Measurements from ENCODE around the gene ST13.

Gene ST13

DNA sequence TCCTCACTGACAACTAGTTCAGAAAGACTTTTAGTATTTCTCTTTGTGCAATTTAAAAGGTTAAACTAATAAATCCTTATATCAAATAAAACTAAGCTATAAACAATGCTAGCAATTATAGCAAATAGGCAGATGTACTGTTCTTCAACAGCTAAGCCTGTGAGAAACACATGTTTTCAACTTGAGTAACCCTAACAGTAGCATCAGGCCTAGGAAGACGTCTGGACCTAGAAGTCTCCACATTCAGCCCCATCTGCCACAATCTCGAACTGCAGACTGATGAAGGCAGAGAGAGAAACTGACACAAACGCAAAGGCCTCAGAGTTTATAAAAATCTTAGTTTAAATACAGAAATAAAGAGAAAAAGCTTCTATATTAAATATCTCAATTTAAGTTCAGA lies 2.5 kb downstream of the ST13 start:
- TF ChIP-seq TCF12 (IDR thresholded peaks at IDR 0.05; ENCODE audit: low read depth) (no peak), NFIC (IDR thresholded peaks at IDR 0.05) (no peak), FOXM1 (IDR thresholded peaks at IDR 0.05; ENCODE audit: borderline replicate concordance, low read depth) (no peak), CEBPB (IDR thresholded peaks at IDR 0.05) (no peak), CREB1 (IDR thresholded peaks at IDR 0.05; ENCODE audit: low read depth) (no peak)
- TF ChIP-seq, protein P1, sequence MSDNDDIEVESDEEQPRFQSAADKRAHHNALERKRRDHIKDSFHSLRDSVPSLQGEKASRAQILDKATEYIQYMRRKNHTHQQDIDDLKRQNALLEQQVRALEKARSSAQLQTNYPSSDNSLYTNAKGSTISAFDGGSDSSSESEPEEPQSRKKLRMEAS (IDR thresholded peaks at IDR 0.05): no peak

DNA sequence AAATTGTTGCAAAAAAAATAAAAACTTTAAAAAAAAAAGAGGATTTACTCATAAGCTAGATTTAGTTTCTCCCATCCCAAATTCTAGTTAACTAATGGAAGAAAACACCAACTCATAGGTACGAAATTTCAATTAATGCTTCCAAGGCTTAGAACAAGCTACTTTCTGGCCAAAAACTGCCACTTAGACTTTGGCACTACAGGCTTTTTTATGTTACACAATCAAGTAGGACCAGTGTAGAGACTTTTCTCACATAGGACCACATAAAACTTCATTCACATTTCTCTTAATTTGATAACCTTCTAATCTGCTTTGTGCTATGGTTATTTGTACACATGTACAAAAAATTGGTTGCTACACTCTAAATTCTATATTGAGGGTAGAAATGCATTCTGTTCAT lies 3.1 kb downstream of the ST13 start:
- TF ChIP-seq FOXM1 (IDR thresholded peaks at IDR 0.05; ENCODE audit: borderline replicate concordance, low read depth): no peak
- no peak for TF ChIP-seq YY1 (IDR thresholded peaks at IDR 0.05; ENCODE audit: low read depth)
- TF ChIP-seq CEBPB (IDR thresholded peaks at IDR 0.05): no peak
- TF ChIP-seq RAD21 (IDR thresholded peaks at IDR 0.05; ENCODE audit: low read depth): no peak
- TF ChIP-seq, protein P2, sequence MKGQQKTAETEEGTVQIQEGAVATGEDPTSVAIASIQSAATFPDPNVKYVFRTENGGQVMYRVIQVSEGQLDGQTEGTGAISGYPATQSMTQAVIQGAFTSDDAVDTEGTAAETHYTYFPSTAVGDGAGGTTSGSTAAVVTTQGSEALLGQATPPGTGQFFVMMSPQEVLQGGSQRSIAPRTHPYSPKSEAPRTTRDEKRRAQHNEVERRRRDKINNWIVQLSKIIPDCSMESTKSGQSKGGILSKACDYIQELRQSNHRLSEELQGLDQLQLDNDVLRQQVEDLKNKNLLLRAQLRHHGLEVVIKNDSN (IDR thresholded peaks at IDR 0.05): no peak
- TF ChIP-seq EGR1 (IDR thresholded peaks at IDR 0.05): no peak

GRCh38 chr22:40844951-40845350 lies 11.5 kb downstream of the ST13 start:
- TF ChIP-seq, protein P2 (IDR thresholded peaks at IDR 0.05): no peak

DNA sequence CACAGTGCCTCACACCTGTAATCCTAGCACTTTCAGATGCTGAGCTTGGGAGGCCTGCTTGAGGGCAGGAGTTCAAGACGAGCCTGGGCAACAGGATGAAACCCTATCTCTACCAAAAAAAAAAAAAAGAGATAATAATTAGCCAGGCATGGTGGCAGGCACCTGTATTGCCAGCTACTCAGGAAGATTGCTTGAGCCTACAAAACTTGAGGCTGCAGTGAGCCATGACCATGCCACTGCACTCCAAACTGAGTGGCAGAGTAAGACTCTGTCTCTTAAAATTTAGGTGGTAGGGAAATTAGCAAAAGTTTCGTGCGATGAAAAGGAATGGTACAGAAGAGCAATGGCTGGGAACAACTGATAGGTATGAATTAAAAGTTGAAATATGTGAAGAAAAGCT lies 18.0 kb downstream of the ST13 start:
- TF ChIP-seq CREB1 (IDR thresholded peaks at IDR 0.05; ENCODE audit: low read depth) (no peak), FOXM1 (IDR thresholded peaks at IDR 0.05; ENCODE audit: borderline replicate concordance, low read depth) (no peak)

DNA sequence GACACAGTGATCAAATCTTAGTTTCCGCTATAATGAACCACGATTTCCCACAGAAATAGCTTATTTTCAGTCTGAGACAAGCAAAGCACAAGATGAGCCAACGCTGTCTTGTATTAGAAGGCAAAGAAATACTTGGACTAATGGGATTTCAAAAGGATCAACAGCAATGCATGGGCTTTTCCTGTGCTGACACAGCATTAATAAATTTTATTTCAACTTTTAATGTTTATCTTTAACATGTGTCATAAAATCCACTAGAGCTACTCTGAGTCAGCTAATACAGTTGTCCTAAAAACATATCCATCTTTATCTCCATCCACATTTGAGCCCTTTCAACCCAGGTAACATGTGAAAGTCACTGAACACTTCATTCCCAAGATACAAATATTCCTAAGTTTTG lies 21.8 kb downstream of the ST13 start:
- TF ChIP-seq CEBPB (IDR thresholded peaks at IDR 0.05) (no peak), ZBTB7A (IDR thresholded peaks at IDR 0.05; ENCODE audit: low read depth) (no peak), RAD21 (IDR thresholded peaks at IDR 0.05; ENCODE audit: low read depth) (no peak), CREB1 (IDR thresholded peaks at IDR 0.05; ENCODE audit: low read depth) (no peak), FOXM1 (IDR thresholded peaks at IDR 0.05; ENCODE audit: borderline replicate concordance, low read depth) (no peak), TCF12 (IDR thresholded peaks at IDR 0.05; ENCODE audit: low read depth) (no peak), EP300 (IDR thresholded peaks at IDR 0.05; ENCODE audit: borderline replicate concordance) (no peak), TEAD4 (IDR thresholded peaks at IDR 0.05) (no peak), EGR1 (IDR thresholded peaks at IDR 0.05) (no peak), YY1 (IDR thresholded peaks at IDR 0.05; ENCODE audit: low read depth) (no peak), NFIC (IDR thresholded peaks at IDR 0.05) (no peak), TAF1 (IDR thresholded peaks at IDR 0.05; ENCODE audit: low read depth) (no peak)
- TF ChIP-seq, protein P3, sequence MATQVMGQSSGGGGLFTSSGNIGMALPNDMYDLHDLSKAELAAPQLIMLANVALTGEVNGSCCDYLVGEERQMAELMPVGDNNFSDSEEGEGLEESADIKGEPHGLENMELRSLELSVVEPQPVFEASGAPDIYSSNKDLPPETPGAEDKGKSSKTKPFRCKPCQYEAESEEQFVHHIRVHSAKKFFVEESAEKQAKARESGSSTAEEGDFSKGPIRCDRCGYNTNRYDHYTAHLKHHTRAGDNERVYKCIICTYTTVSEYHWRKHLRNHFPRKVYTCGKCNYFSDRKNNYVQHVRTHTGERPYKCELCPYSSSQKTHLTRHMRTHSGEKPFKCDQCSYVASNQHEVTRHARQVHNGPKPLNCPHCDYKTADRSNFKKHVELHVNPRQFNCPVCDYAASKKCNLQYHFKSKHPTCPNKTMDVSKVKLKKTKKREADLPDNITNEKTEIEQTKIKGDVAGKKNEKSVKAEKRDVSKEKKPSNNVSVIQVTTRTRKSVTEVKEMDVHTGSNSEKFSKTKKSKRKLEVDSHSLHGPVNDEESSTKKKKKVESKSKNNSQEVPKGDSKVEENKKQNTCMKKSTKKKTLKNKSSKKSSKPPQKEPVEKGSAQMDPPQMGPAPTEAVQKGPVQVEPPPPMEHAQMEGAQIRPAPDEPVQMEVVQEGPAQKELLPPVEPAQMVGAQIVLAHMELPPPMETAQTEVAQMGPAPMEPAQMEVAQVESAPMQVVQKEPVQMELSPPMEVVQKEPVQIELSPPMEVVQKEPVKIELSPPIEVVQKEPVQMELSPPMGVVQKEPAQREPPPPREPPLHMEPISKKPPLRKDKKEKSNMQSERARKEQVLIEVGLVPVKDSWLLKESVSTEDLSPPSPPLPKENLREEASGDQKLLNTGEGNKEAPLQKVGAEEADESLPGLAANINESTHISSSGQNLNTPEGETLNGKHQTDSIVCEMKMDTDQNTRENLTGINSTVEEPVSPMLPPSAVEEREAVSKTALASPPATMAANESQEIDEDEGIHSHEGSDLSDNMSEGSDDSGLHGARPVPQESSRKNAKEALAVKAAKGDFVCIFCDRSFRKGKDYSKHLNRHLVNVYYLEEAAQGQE (IDR thresholded peaks at IDR 0.05; ENCODE audit: low read depth): no peak
- TF ChIP-seq, protein P2 (IDR thresholded peaks at IDR 0.05): no peak
- TF ChIP-seq, protein P1 (IDR thresholded peaks at IDR 0.05): no peak

DNA sequence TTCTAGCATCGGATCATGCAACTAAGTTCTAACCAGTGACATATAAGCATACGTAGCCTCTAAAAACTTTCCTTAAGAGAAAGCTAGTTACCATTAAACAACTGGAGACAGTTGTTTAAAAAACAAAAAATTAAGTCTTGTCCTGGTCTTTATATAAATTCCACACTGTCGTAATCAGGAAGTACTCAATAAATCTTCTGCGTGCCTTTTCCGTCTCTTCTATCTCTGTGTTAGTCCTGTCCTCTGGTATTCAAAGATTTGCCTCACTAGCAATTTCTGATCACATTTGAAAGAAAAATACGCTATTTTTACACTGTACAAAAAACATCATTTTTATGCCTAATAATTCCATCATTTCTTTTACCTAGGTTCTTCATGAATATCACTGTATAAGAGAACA lies 27.3 kb downstream of the ST13 start:
- TF ChIP-seq TEAD4 (IDR thresholded peaks at IDR 0.05): no peak
- TF ChIP-seq, protein P2 (IDR thresholded peaks at IDR 0.05): no peak
- TF ChIP-seq CREB1 (IDR thresholded peaks at IDR 0.05; ENCODE audit: low read depth): no peak
- TF ChIP-seq TCF12 (IDR thresholded peaks at IDR 0.05; ENCODE audit: low read depth): no peak
- no peak for TF ChIP-seq YY1 (IDR thresholded peaks at IDR 0.05; ENCODE audit: low read depth)
- no peak for TF ChIP-seq RAD21 (IDR thresholded peaks at IDR 0.05; ENCODE audit: low read depth)
- TF ChIP-seq, protein P1 (IDR thresholded peaks at IDR 0.05): no peak
- TF ChIP-seq EGR1 (IDR thresholded peaks at IDR 0.05): no peak
- no peak for TF ChIP-seq EP300 (IDR thresholded peaks at IDR 0.05; ENCODE audit: borderline replicate concordance)

GRCh38 chr22:40826984-40827741 lies 29.3 kb downstream of the ST13 start:
- TF ChIP-seq FOXM1 (IDR thresholded peaks at IDR 0.05; ENCODE audit: borderline replicate concordance, low read depth) (no peak), NFIC (IDR thresholded peaks at IDR 0.05) (no peak), TEAD4 (IDR thresholded peaks at IDR 0.05) (peak; percentile 99), CEBPB (IDR thresholded peaks at IDR 0.05) (no peak), ZBTB7A (IDR thresholded peaks at IDR 0.05; ENCODE audit: low read depth) (no peak), EGR1 (IDR thresholded peaks at IDR 0.05) (no peak), EP300 (IDR thresholded peaks at IDR 0.05; ENCODE audit: borderline replicate concordance) (0 out of 2 replicates have a peak, but pooled peaks have one; percentile 16), YY1 (IDR thresholded peaks at IDR 0.05; ENCODE audit: low read depth) (no peak), RAD21 (IDR thresholded peaks at IDR 0.05; ENCODE audit: low read depth) (no peak), TAF1 (IDR thresholded peaks at IDR 0.05; ENCODE audit: low read depth) (no peak), CREB1 (IDR thresholded peaks at IDR 0.05; ENCODE audit: low read depth) (no peak), TCF12 (IDR thresholded peaks at IDR 0.05; ENCODE audit: low read depth) (0 out of 2 replicates have a peak, but pooled peaks have one; percentile 35)
- TF ChIP-seq, protein P2 (IDR thresholded peaks at IDR 0.05): no peak
- TF ChIP-seq, protein P3 (IDR thresholded peaks at IDR 0.05; ENCODE audit: low read depth): no peak
- TF ChIP-seq, protein P1 (IDR thresholded peaks at IDR 0.05): no peak

Measured in Ishikawa (cell line).